Endometrial microvascular endothelial cells (primary cell): ENCODE data around the gene UPK3BL2. TPM values are rescaled to one million over a fixed set of nuclear protein-coding genes. Genes with fewer than 3 reads are reported as not detected.
"Not testable (repeated sequence)": the region's sequence is repeated elsewhere in the genome, so short reads cannot be mapped to it uniquely, and the experiment has no call there.

Experiments used
- in situ Hi-C: cut with HindIII; loops from 2 replicates; pipeline ENCODE4 v1.10.0; 2017; ENCODE audit warnings: low sequenced_read_pairs, low pct_unique_long_range_greater_than_20kb; ENCODE audit errors: inconsistent ontology term
- total RNA-seq: library from RNA; depleted of rRNA; stranded (reverse); fragments of >200 nt; gene quantifications from one replicate; pipeline ENCODE4 v1.2.3, GENCODE V29; 2015; ENCODE audit errors: inconsistent ontology term

UPK3BL2 gene
- total RNA-seq = not detected

GRCh38 chr7:102543596-102543995 is at the start of gene UPK3BL2:
TSS of gene UPK3BL2 (minus strand) at chr7:102543696. CDS start at chr7:102543636, 60 bp downstream.
- in situ Hi-C loops = not testable (repeated sequence)

GRCh38 chr7:102592477-102593019 is 49.1 kb upstream of the UPK3BL2 start:
- in situ Hi-C loops = not testable (repeated sequence)

GRCh38 chr7:102589857-102590256 is 46.4 kb upstream of the UPK3BL2 start:
- in situ Hi-C loops = not testable (repeated sequence)

- in situ Hi-C loops = not testable (repeated sequence)
These were observed 40.0 kb upstream of the UPK3BL2 start for GRCh38 chr7:102583495-102583894.

GRCh38 chr7:102581722-102582121 is 38.2 kb upstream of the UPK3BL2 start:
- in situ Hi-C loops = not testable (repeated sequence)

- in situ Hi-C loops = not testable (repeated sequence)
These were observed 35.0 kb upstream of the UPK3BL2 start for GRCh38 chr7:102578486-102578885.

GRCh38 chr7:102577315-102578240 is 34.1 kb upstream of the UPK3BL2 start:
- in situ Hi-C loops = not testable (repeated sequence)

- in situ Hi-C loops = not testable (repeated sequence)
These were observed 32.9 kb upstream of the UPK3BL2 start for GRCh38 chr7:102576363-102576762.

GRCh38 chr7:102574607-102575006 is 31.1 kb upstream of the UPK3BL2 start:
- in situ Hi-C loops = not testable (repeated sequence)

GRCh38 chr7:102572261-102573239 is 29.1 kb upstream of the UPK3BL2 start, which contains the start of gene POLR2J3:
TSS of gene POLR2J3 (minus strand) at chr7:102572583. CDS start at chr7:102572521, 62 bp downstream.
- in situ Hi-C loops = not testable (repeated sequence)

GRCh38 chr7:102568620-102569019 is 25.1 kb upstream of the UPK3BL2 start:
- in situ Hi-C loops = not testable (repeated sequence)

- in situ Hi-C loops = not testable (repeated sequence)
These were observed 7.4 kb upstream of the UPK3BL2 start, which contains the start of gene SPDYE2 for GRCh38 chr7:102550808-102551422. TSS of gene SPDYE2 (plus strand) at chr7:102551226. CDS start at chr7:102553256, 2,030 bp downstream.

- in situ Hi-C loops = not testable (repeated sequence)
These were observed 2.9 kb upstream of the UPK3BL2 start for GRCh38 chr7:102546353-102546752.

- in situ Hi-C loops = not testable (repeated sequence)
These were observed 1.8 kb upstream of the UPK3BL2 start for GRCh38 chr7:102545288-102545687.

- in situ Hi-C loops = not testable (repeated sequence)
These were observed 876 bp upstream of the UPK3BL2 start for GRCh38 chr7:102544372-102544771.

GRCh38 chr7:102542771-102543170 is 725 bp downstream of the UPK3BL2 start:
- in situ Hi-C loops = not testable (repeated sequence)

GRCh38 chr7:102542083-102542482 is 1.4 kb downstream of the UPK3BL2 start:
- in situ Hi-C loops = not testable (repeated sequence)

- in situ Hi-C loops = not testable (repeated sequence)
These were observed 2.9 kb downstream of the UPK3BL2 start for GRCh38 chr7:102540604-102541003.
